ENCODE results near the gene TAPT1.

GRCh38 chr4:16110661-16111290 lies 115.5 kb downstream of the TAPT1 start:
- TF ChIP-seq CTCF (conservative IDR thresholded peaks at IDR 0.05; ENCODE audit: low read depth in 2 of 2), result no peak
- TF ChIP-seq POLR2AphosphoS5 (IDR thresholded peaks at IDR 0.05; ENCODE audit: low read depth), result no peak
- TF ChIP-seq EZH2 (IDR thresholded peaks at IDR 0.05; ENCODE audit: low read depth, unreplicated experiment), result no peak
- TF ChIP-seq REST (IDR thresholded peaks at IDR 0.05; ENCODE audit: unreplicated experiment), result no peak
- no peak for TF ChIP-seq JUNB (IDR thresholded peaks at IDR 0.05; ENCODE audit: unreplicated experiment)
- TF ChIP-seq CREB1 (CRISPR knock-in tag; IDR thresholded peaks at IDR 0.05; ENCODE audit: low read depth), result no peak
- no peak for TF ChIP-seq ZNF114 (CRISPR knock-in tag; IDR thresholded peaks at IDR 0.05)
- no peak for TF ChIP-seq EZH2phosphoT487 (IDR thresholded peaks at IDR 0.05; ENCODE audit: unreplicated experiment)
- no peak for TF ChIP-seq NANOG (IDR thresholded peaks at IDR 0.05; ENCODE audit: borderline replicate concordance)
- no peak for TF ChIP-seq STAT1 (IDR thresholded peaks at IDR 0.05; ENCODE audit: unreplicated experiment)
- TF ChIP-seq ETS1 (IDR thresholded peaks at IDR 0.05), result no peak
- TF ChIP-seq ZNF462 (CRISPR knock-in tag; IDR thresholded peaks at IDR 0.05), result no peak
- TF ChIP-seq ZNF331 (CRISPR knock-in tag; IDR thresholded peaks at IDR 0.05; ENCODE audit: low read depth), result no peak

Data from GM23338 (cell line).